ENCODE measurements around the gene CD40.

CD40 gene

DNA sequence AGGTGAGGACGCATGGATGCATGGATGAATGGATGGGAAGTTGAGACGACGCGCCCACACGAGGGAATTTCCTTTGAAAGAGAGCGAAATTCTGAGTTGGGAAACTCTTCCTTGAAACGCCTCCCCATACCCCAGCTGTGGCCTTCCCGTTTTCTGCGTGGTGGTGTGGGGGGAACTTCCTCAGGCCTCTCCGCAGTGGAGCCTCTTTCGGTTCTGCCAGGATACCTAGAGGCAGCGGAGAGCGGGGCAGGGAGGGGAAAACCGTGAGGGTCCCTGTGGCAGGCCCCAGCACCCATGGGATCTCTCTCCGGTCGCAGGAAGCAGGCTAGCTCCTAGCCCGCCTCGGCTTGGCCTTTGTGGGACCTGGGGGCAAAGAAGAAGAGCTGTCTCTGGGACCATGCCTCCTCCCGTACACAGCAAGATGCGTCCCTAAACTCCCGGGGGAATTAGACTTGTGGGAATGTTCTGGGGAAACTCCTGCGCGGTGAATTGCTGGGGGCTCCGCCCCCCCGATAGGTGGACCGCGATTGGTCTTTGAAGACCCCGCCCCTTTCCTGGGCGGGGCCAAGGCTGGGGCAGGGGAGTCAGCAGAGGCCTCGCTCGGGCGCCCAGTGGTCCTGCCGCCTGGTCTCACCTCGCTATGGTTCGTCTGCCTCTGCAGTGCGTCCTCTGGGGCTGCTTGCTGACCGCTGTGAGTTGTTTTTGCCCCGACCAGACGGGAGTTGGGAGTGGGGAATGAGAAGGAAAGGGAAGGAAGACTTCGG lies at the start of gene CD40:
CD40 (plus strand) TSS at position 611 of the 764 bp plus-strand sequence; CDS start at position 641, 30 bp downstream.
- DNase-seq = peak; percentile 46 to 58

DNA sequence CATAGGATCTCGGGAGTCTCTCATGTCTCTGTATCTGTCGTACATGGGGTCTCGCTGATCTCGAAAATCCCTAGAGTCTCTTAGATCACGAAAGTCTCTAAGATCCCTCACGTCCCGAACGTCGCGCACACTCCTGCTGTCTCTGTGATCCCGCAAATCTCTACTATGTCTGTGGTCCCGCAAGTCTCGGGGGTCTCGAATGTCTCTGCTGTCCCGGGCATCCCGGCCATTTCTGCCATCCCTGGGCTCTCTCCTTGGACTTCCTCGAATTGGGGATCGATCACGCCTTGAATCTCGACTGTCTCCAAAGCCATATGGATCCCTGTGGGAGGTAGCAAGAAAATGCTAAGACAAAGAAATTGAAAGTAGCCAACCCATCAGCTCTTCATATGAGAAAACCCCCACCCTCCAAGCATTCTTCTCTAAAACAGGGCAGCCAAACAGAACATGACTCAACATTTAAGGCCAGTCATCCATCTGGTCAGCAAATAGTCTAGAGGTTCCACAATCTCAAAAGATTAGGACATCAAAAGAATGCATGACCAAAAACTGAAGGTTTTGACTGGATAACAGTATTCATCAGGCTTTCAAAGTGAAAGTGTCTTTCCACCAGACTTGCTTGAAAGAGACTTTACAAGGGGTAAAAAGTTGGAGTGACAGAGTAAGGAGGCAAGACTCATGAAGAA lies 47.8 kb upstream of the CD40 start:
- DNase-seq = no peak
- TF ChIP-seq POLR2A (IDR thresholded peaks at IDR 0.05; ENCODE audit: low read length) (no peak), GATA1 (IDR thresholded peaks at IDR 0.05; ENCODE audit: low read depth, low read length) (no peak)

More for the DNA sequence above, at the start of gene CD40:
- no peak for TF ChIP-seq POLR2A (IDR thresholded peaks at IDR 0.05; ENCODE audit: low read length)
- TF ChIP-seq GATA1 (IDR thresholded peaks at IDR 0.05; ENCODE audit: low read depth, low read length) = no peak

DNA sequence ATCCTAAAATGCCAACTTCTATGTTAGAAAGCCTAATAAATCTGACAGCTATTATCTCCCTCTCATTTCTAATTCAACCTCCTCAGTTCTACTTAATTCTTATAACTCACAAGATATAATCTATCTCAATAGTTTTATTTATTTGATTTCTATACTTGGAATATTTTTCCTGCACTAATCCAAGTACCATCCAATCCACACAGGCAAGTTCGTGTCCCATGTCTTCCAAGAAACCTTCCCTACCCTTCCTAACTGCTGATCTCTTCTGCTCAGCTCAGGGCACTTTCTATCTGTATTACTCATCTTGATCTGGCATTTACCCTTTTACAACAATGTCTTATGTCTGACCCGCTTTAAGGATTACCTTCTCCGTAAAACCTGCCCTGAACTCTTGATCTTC lies 46.5 kb upstream of the CD40 start:
- no peak for DNase-seq
- TF ChIP-seq POLR2A (IDR thresholded peaks at IDR 0.05; ENCODE audit: low read length) (no peak), GATA1 (IDR thresholded peaks at IDR 0.05; ENCODE audit: low read depth, low read length) (no peak)

DNA sequence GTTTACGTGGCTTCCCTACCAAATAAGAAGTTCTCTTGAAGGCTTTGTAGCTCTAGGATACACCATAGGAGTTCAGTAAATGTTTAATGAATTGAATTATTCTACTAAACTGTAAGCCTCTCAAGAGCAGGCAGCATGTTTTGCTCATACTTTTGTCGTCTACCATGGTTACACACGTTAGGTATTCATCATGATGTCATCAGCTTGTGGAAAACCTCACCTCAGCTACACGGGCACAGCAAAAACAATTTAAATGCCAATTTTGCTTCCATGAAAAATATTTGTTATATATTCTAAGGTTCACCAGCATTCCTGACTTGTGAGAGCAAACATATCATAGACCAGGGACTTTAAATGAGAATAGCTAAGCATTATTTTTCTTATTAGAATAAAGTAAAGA lies 45.1 kb upstream of the CD40 start:
- TF ChIP-seq POLR2A (IDR thresholded peaks at IDR 0.05; ENCODE audit: low read length) (no peak), GATA1 (IDR thresholded peaks at IDR 0.05; ENCODE audit: low read depth, low read length) (no peak)
- DNase-seq = no peak

DNA sequence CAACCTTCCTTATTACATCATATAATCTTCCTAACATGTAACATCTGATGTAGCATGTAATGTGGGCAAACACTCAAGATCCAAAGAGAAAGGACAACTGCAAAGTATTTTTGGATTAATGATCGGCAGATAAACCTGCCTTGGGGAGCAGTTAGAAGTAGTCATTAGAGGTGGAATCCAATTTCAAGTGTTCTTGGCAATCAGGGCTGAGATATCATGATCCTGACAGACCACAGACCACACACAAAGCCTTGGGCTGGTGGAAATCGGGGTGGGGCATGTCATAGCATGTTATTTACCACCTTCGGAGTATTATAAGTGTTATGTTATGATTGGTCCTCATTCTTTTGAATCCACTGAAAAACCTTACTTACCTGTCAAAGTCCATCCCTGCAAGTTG lies 44.7 kb upstream of the CD40 start:
- TF ChIP-seq POLR2A (IDR thresholded peaks at IDR 0.05; ENCODE audit: low read length) (no peak), GATA1 (IDR thresholded peaks at IDR 0.05; ENCODE audit: low read depth, low read length) (no peak)
- DNase-seq = no peak

DNA sequence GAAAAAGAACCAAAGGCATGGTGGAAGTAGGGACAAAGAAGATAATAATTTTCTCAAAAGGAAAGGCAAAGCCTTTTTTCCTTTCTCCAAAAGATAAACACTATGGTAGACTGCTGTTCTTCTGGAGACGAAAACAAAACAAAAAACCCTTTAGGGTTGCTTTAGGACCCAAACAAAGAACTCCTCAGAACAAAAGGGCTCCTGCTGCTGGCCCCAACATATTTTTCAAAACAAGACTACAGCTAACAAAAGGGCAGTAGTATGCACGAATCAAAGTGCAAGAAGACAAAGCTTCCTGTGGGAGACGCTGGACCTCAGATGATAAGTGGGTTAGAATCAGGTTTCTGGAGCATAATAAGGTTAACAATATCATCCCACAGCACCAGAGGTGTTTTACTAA lies 44.1 kb upstream of the CD40 start:
- TF ChIP-seq GATA1 (IDR thresholded peaks at IDR 0.05; ENCODE audit: low read depth, low read length) = no peak
- no peak for TF ChIP-seq POLR2A (IDR thresholded peaks at IDR 0.05; ENCODE audit: low read length)

DNA sequence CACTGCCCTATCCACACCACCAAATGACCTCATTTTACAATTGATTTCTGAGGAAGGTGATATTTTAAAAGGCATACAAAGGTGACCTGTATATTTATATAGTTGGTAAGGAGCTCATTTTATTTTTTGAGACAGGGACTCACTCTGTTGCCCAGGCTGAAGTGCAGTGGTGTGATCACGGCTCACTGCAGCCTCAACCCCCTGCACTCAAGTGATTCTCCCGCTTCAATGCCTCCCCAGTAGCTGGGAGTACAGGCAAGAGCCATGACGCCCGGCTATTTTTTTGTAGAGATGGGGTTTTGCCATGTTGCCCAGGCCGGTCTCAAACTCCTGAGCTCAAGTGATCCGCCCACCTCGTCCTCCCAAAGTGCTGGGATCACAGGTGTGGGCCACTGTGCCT lies 41.3 kb upstream of the CD40 start:
- TF ChIP-seq GATA1 (IDR thresholded peaks at IDR 0.05; ENCODE audit: low read depth, low read length) (no peak), POLR2A (IDR thresholded peaks at IDR 0.05; ENCODE audit: low read length) (no peak)
- no peak for DNase-seq

More for the DNA sequence above, 44.1 kb upstream of the CD40 start:
- DNase-seq = no peak

DNA sequence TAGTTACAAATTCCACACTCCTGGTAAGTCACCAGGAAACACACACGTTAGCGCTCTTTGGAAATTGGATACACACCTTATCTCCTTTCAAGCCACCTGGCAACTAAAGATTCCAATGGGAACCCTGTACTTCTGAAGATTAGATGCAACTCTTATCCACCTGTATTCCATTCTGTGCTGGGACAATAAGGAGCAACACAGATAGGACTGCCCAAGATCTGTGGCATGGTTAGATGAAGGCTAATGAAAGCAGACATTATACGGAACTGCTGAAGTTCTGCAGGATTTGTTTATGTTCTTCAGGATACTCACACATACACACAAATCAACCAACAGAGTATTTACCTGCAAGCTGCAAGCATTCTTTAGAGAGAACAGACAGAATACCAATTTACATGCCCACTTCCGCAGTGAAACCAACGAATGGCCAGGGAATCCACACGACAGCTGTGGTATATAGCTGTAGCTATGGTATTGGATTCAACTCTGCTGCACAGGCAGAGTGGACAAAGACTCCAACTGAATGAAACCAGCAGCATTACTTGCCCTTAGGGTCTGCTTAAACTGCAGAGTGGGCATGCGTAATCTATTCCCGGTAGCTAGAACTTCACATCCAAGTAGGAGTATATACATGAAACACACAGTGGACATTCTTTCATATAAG lies 40.3 kb upstream of the CD40 start:
- DNase-seq = no peak
- no peak for TF ChIP-seq POLR2A (IDR thresholded peaks at IDR 0.05; ENCODE audit: low read length)
- no peak for TF ChIP-seq GATA1 (IDR thresholded peaks at IDR 0.05; ENCODE audit: low read depth, low read length)

DNA sequence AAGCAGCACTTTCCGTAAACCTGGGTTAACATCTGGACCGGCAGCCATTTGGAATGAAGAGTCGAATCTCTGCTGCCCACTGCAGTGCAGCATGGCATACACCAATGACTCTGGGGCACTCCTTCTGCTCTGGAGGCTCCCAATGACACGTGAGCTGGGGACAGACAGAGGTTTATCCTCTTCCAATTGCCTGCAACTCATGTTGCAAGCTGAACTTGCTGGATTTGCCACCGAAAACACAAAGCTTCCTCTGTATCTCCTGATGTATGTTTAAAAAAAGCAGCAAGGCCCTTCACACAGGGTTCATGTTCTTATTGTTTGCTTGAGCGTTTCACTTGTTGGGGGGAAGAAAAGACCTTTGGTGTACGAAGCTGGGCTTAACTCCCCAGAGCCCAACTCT lies 39.2 kb upstream of the CD40 start:
- no peak for TF ChIP-seq POLR2A (IDR thresholded peaks at IDR 0.05; ENCODE audit: low read length)

DNA sequence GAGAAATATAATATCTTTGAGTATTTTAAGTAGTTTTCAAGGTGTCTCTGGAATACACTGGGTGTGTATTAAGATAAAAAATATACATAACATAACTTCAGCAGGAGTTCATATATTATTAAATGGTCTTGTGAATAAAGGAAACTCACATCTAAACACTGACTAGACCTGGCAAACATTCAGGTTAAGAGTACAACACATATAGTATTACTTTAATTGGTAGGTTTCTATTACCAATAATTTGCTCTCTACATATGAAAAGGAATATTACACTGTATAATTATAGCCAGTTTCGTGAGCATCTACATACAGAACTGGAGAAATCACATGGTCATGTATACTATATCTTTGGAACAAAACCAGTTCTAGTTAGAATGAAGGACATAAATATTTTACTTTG lies 37.0 kb upstream of the CD40 start:
- no peak for TF ChIP-seq POLR2A (IDR thresholded peaks at IDR 0.05; ENCODE audit: low read length)
- no peak for TF ChIP-seq GATA1 (IDR thresholded peaks at IDR 0.05; ENCODE audit: low read depth, low read length)

More for the DNA sequence above, 39.2 kb upstream of the CD40 start:
- DNase-seq = no peak

DNA sequence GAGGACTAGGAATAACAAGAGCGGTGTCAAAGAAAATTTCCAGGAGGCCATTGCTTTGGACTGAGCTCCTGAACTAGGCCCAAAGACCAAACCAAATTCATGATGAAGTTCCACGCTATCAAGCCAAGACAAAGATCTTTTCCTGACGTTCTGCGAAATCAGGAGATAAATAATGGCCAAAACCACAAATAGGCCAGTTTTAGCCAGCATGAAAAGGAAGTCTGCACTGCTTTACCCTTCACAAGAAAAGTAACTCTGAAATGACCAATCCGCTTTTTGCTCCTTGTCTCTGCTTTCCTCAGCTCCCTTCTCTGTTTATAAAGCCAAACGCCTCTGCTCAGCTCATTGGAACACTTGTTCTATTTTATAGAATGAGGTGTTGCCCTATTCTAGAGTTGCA lies 35.0 kb upstream of the CD40 start:
- no peak for TF ChIP-seq GATA1 (IDR thresholded peaks at IDR 0.05; ENCODE audit: low read depth, low read length)
- TF ChIP-seq POLR2A (IDR thresholded peaks at IDR 0.05; ENCODE audit: low read length) = no peak
- DNase-seq = no peak

More for the DNA sequence above, 37.0 kb upstream of the CD40 start:
- DNase-seq = no peak

DNA sequence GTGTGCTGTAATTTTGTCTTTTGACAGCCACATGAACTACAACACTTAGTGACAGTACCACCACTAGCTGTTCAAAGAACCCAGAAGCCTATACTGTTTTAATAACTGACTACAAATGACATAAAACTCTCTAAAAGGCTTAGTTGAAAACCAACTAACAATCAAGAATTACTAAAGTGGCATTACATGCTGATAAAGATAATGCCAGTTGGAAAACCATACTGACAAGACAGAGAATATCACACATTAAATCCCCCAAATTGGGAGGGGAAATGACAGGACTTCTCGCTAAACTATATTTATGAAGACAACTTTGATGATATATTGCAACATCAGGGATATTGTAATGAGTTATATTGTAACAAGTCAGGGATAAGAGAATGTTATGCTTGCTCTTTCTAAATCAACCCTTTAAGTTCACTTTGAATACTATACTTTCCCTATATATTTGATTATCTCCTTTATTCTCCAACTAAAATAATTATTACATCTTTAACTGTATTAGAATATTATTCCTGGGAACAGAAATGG lies 34.5 kb upstream of the CD40 start:
- no peak for DNase-seq
- no peak for TF ChIP-seq POLR2A (IDR thresholded peaks at IDR 0.05; ENCODE audit: low read length)
- TF ChIP-seq GATA1 (IDR thresholded peaks at IDR 0.05; ENCODE audit: low read depth, low read length) = no peak

DNA sequence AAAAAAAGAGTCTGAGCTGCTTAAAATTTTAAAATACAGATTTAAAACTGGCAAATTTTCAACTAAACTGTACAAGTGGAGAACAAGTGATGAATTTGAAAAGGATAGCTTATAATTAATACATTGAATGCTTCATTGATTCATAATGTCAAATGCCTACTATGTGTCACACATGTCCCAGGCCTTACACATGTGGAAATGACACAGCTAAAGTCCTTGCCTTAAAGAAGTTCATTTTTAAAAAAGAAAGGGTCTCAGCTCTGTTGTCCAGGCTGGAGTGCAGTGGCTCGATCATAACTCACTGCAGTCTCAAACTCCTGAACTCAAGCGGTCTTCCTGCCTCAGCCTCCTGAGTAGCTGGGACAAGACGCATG lies 33.3 kb upstream of the CD40 start:
- DNase-seq = no peak
- no peak for TF ChIP-seq POLR2A (IDR thresholded peaks at IDR 0.05; ENCODE audit: low read length)
- TF ChIP-seq GATA1 (IDR thresholded peaks at IDR 0.05; ENCODE audit: low read depth, low read length) = no peak

DNA sequence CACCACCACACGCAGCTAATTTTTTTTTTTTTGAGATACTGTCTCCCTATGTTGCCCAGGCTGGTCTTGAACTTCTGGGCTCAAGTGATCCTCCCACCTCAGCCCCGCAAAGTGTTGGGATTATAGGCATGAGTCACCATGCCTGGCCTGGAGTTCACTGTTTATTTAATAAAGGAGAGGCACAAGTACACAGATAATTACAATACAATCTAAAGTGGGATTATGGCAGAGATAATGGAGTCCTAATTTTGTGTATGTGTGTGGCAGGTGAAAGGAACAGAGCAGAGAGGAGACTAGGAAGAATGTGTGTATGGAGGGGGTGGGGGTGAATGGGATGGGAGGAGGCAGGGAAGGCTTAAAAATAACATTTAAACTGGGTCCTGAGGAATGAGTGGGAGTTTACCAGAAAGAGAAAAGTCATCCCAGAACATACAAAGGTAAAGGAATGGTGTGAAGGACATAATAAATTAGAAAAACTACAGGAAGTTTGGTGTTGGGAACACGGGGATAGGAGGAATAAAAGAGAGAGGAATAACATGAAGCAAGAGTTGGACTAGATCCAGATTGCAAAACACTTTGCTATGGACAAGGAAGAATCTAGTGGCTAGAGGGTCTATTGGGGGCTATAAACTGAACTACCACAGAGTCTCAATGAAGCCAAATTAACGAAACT lies 32.8 kb upstream of the CD40 start:
- no peak for DNase-seq
- TF ChIP-seq POLR2A (IDR thresholded peaks at IDR 0.05; ENCODE audit: low read length) = no peak
- no peak for TF ChIP-seq GATA1 (IDR thresholded peaks at IDR 0.05; ENCODE audit: low read depth, low read length)
